ENCODE data around the gene SLC6A7.

DNA sequence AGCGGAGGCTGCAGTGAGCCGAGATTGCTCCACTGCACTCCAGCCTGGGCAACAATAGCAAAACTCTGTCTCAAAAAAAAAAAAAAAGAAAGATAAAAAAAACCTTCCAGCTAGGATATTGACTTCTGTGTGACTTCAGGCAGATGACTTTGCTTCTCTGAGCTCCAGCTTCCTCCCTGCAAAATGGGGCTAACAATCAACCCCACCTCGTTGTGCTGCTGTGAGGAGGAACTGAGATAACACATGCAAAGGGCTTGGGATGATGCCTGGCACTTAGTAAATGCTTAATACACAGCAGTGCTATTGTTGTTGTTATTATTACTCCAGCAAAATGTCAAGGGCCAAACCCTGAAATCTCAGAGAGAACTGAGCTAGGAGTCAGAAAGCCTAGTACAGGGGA lies 26.8 kb upstream of the SLC6A7 start:
- TF ChIP-seq, protein P1, sequence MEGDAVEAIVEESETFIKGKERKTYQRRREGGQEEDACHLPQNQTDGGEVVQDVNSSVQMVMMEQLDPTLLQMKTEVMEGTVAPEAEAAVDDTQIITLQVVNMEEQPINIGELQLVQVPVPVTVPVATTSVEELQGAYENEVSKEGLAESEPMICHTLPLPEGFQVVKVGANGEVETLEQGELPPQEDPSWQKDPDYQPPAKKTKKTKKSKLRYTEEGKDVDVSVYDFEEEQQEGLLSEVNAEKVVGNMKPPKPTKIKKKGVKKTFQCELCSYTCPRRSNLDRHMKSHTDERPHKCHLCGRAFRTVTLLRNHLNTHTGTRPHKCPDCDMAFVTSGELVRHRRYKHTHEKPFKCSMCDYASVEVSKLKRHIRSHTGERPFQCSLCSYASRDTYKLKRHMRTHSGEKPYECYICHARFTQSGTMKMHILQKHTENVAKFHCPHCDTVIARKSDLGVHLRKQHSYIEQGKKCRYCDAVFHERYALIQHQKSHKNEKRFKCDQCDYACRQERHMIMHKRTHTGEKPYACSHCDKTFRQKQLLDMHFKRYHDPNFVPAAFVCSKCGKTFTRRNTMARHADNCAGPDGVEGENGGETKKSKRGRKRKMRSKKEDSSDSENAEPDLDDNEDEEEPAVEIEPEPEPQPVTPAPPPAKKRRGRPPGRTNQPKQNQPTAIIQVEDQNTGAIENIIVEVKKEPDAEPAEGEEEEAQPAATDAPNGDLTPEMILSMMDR (IDR thresholded peaks at IDR 0.05) = no peak
- TF ChIP-seq, protein P2, sequence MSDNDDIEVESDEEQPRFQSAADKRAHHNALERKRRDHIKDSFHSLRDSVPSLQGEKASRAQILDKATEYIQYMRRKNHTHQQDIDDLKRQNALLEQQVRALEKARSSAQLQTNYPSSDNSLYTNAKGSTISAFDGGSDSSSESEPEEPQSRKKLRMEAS (CRISPR knock-in tag; IDR thresholded peaks at IDR 0.05) = no peak
- TF ChIP-seq SMAD4 (CRISPR knock-in tag; IDR thresholded peaks at IDR 0.05) (no peak), NR2C2 (CRISPR knock-in tag; IDR thresholded peaks at IDR 0.05) (no peak), GABPB1 (CRISPR knock-in tag; IDR thresholded peaks at IDR 0.05) (no peak), ZNF396 (CRISPR knock-in tag; IDR thresholded peaks at IDR 0.05; ENCODE audit: borderline replicate concordance) (no peak), TEAD4 (CRISPR knock-in tag; IDR thresholded peaks at IDR 0.05) (no peak), NR3C1 (CRISPR knock-in tag; conservative IDR thresholded peaks at IDR 0.05; ENCODE audit: low read depth) (no peak), CREB1 (CRISPR knock-in tag; IDR thresholded peaks at IDR 0.05) (no peak)
- TF ChIP-seq, protein P3, sequence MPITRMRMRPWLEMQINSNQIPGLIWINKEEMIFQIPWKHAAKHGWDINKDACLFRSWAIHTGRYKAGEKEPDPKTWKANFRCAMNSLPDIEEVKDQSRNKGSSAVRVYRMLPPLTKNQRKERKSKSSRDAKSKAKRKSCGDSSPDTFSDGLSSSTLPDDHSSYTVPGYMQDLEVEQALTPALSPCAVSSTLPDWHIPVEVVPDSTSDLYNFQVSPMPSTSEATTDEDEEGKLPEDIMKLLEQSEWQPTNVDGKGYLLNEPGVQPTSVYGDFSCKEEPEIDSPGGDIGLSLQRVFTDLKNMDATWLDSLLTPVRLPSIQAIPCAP (CRISPR knock-in tag; IDR thresholded peaks at IDR 0.05) = no peak
- TF ChIP-seq, protein P4, sequence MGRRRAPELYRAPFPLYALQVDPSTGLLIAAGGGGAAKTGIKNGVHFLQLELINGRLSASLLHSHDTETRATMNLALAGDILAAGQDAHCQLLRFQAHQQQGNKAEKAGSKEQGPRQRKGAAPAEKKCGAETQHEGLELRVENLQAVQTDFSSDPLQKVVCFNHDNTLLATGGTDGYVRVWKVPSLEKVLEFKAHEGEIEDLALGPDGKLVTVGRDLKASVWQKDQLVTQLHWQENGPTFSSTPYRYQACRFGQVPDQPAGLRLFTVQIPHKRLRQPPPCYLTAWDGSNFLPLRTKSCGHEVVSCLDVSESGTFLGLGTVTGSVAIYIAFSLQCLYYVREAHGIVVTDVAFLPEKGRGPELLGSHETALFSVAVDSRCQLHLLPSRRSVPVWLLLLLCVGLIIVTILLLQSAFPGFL (CRISPR knock-in tag; IDR thresholded peaks at IDR 0.05; ENCODE audit: borderline replicate concordance) = no peak
- TF ChIP-seq, protein P5, sequence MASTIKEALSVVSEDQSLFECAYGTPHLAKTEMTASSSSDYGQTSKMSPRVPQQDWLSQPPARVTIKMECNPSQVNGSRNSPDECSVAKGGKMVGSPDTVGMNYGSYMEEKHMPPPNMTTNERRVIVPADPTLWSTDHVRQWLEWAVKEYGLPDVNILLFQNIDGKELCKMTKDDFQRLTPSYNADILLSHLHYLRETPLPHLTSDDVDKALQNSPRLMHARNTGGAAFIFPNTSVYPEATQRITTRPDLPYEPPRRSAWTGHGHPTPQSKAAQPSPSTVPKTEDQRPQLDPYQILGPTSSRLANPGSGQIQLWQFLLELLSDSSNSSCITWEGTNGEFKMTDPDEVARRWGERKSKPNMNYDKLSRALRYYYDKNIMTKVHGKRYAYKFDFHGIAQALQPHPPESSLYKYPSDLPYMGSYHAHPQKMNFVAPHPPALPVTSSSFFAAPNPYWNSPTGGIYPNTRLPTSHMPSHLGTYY (CRISPR knock-in tag; IDR thresholded peaks at IDR 0.05) = no peak

Measured in WTC11 (cell line).